Epidermal melanocyte (primary cell): ENCODE results near the gene PPAN.

Experiments used
- DNase-seq: peaks from one replicate; pipeline ENCODE4 v3.0.0; 2011; ENCODE audit warnings: low spot score; ENCODE audit not compliant: insufficient read length

Gene PPAN

DNA sequence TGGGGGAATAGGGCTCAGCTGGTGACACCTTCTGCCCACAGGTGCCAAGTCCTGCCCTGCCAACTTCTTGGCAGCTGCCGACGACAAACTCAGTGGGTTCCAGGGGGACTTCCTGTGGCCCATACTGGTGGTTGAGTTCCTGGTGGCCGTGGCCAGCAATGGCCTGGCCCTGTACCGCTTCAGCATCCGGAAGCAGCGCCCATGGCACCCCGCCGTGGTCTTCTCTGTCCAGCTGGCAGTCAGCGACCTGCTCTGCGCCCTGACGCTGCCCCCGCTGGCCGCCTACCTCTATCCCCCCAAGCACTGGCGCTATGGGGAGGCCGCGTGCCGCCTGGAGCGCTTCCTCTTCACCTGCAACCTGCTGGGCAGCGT is 7.4 kb downstream of the PPAN start:
- DNase-seq, result no peak

DNA sequence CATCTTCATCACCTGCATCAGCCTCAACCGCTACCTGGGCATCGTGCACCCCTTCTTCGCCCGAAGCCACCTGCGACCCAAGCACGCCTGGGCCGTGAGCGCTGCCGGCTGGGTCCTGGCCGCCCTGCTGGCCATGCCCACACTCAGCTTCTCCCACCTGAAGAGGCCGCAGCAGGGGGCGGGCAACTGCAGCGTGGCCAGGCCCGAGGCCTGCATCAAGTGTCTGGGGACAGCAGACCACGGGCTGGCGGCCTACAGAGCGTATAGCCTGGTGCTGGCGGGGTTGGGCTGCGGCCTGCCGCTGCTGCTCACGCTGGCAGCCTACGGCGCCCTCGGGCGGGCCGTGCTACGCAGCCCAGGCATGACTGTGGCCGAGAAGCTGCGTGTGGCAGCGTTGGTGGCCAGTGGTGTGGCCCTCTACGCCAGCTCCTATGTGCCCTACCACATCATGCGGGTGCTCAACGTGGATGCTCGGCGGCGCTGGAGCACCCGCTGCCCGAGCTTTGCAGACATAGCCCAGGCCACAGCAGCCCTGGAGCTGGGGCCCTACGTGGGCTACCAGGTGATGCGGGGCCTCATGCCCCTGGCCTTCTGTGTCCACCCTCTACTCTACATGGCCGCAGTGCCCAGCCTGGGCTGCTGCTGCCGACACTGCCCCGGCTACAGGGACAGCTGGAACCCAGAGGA is 7.9 kb downstream of the PPAN start:
- DNase-seq, result no peak

DNA sequence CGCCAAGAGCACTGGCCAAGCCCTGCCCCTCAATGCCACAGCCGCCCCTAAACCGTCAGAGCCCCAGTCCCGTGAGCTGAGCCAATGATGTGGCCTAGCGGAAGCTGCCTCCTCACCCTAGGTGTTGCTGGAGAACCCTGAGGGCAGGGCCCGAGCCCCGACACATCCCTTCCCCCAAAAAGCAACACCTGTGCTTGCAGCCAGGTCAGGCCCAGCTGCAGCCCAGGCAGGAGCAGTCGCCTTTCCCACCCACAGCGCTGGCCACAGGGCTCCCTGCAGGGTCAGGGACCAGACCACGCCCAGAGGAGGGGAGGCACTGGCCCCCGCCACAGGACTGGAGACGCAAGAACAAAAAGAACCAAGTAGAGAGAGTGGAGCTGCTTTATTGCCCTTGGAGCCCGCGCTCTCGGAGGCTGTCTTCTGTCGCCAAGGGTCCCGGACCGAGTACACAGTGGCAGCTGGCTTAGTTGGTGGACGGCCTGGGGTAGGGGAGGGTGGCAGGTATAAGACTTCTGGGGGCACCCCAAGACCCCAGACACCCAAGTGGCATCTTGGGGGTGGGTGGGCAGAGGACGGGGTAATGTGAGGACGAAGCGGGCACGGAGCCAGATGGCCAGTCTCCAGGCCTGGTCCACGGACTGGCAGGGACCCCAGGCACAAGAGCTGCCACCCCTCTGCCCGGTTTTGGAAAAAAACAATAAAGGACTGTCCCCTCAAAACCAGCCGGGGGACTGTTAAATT is 8.7 kb downstream of the PPAN start:
- no peak for DNase-seq

DNA sequence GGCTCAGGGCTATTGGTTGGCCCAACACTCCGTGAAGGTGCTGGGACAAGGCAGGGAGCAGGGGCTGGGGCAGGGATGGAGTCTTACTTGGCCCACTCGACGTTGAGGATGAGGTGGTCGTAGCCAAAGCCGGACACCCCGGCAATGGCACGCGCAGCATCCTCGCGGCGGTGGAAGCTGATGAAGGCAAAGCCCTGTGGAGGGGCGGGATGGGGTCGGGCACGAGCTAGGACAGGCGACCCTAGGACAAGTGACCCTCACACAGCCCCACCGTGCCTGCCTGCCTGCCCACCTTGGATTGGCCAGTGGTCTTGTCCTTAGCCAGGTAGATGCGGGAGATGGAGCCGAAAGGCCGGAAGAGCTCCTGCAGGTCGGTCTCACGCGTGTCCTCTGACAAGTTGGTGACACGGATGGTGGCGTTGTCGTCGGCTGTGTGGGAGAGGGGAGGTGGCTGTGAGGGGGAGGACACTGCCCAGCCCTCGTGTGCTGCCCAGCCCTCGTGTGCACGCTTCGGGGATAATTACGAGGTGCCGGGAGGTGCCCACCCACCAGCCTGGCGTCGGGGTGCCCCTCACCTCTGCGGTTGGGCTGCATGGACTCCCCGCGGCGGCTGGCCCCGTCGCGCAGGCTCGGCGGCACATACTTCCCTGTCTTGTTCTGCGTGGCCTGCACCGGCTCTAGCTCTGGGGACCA is 9.4 kb downstream of the PPAN start:
- no peak for DNase-seq

DNA sequence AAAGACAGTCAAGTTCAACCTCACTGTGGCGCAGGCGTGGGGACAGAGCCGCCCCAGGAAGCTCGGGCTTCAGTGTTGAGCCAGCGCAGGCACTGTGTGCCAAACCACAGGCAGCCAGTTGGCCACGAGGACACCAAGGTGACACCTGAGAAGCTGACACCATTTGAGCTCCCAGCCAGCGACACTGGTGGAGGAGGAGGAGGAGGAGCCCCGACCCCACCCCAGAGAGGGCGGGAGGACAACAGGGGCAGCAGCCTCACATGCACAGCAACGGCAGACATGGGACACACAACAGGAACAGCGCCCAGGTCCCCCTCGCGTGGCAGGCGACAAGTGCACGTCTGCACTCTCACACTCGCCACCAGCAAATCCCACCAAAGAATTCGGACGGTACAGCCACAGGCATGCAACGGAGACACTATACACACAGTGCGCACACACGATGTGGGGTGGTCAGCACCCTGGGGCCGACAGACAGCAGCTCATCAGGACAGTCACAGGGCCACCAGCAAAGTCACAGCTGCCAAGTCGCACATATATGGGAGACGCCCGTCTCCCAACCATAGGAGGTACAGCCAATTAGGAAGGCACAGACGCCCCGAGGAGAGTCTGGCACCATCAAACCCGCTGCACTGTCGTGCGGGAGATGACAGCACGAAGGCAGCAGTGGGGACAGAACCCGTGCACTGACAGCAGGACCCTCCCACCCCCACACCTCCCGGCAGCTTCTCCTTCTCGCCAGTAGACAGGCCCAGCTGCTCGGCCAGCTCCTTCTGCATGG is 10.1 kb downstream of the PPAN start:
- DNase-seq, result no peak

DNA sequence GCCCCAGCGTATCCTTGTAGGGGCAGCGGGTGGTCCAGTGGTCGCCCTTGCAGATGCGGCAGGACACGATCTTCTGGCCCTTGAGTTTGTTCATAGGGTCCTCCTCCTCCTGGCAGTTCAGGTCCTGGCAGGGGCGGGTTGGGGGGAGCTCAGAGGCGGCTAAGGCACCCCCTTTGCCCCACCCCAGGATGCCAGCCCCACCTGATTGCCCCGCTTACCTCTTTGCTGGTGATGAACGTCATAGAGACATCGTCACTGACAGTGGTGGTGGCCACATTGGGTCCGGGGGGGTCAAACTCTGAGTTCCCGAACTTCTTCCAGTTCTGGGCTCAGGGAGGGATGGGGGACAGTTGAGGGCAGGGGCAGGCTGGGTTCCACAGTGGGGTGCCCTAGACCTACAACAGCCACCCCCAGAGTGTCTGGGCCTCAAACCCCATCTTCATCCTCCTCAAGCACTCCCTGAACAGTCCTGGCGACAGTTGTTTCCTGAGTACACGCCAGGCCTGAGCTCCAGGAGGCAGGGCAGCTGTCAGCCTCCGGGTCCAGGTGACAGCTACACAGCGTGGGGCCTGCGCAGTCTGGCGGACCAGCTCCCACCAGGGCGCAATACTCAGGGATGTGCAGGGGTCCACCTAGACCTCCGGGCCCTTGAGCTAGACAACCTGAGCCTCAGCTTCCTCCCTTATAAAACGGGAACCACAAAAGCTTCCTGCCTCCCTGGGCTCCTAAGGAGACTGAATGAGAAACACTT is 10.9 kb downstream of the PPAN start:
- DNase-seq, result no peak

DNA sequence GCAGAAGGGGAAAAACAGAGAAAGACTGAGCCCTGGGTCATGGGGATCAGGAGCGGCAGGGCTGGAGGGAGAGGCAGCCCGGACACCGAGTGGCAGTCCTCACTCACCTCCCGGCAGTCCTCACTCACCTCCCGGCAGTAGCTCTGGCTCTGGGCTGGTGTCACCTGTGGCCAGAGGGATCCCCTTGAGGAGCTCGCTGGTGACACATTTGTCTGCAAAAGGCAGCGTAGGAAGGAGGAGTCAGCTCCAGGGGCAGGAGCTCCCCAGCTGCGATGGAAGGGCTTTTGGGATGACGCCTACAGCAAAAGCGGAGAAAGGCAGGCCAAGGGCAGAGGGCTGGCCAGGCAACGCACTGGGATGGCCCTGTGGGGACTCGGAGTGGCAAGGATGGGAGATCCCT is 12.8 kb downstream of the PPAN start:
- DNase-seq, result no peak

DNA sequence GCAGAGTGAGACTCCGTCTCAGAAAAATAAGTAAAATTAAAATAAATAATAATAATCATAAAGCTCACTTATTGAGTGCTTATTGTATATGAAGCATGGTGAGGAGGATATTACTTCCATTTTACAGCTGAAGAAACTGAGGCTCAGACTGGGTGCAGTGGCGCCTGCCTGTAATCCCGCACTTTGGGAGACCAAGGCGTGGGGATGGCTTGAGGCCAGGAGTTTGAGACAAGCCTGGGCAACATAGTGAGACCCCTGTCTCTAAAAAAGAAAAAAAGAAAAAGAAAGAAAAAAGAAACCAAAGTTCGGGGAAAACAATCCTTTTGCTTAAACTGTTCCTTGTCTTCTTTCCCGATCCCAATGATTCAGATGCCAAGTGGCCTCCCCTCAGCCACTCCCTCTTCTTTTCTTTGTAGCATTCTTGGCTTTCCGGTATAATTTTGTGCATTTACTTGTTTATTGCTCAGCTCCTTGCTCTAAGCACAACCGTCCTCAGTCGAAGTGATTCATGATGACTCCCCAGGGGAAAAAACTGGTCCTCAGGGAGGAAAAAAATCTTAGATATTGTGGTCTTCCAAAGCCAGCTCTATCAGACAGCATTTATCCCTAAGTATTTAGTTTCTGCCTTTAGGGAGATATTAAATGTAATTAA is 14.5 kb downstream of the PPAN start:
- DNase-seq, result no peak

DNA sequence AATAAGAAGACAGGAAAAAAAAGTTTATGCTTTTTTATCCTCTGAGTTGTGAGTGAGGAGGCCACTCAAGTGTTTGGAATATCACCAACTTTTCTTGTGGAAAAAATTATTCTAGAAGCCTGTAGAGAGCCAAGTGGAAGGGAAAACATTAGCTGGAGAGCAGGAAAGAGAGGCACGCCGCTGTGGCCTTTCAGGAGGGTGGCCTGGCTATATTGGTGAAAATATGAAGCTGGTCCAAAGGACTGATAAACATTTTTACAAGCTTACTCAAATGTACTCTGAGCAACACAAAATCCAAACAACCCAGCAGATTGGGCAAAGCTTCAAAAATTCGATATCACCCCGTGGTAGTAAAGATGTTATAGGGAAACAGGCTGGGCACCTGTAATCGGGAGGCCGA is 15.9 kb downstream of the PPAN start:
- DNase-seq, result no peak

DNA sequence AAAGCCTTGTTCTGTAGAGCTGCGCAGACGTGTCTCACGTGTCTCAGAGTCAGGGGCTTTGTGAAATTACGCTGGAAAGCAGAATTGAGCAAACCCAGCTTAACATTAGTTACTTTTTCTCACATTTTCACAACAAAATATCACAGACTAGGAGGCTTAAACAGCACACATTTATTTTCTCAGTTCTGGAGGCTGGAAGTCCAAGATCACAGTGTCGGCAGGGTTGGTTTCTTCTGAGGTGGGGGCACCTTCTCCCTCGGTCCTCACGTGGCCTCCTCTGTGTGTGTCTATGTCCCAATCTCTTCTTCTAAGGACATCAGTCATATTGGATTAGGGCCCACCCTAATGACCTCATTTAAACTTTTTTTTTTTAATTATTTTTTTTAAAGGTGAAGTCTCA is 18.3 kb downstream of the PPAN start:
- no peak for DNase-seq

DNA sequence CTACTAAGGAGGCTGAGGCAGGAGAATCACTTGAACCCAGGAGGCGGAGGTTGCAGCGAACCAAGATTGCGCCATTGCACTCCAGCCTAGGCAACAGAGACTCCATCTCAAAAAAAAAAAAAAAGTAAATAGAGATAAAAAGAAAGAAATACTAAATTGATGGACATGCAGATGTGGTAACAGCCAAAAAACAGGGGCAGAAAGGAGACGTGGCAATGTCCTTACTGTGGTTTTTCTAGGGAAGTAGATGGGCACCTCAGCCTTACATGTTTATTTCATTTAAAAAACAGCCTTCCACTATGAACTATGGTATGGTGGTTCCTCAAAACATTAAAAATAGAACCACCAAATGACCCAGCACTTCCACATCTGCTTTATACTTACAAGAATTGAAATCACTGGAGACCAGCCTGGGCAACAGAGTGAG is 20.1 kb downstream of the PPAN start:
- DNase-seq, result no peak

DNA sequence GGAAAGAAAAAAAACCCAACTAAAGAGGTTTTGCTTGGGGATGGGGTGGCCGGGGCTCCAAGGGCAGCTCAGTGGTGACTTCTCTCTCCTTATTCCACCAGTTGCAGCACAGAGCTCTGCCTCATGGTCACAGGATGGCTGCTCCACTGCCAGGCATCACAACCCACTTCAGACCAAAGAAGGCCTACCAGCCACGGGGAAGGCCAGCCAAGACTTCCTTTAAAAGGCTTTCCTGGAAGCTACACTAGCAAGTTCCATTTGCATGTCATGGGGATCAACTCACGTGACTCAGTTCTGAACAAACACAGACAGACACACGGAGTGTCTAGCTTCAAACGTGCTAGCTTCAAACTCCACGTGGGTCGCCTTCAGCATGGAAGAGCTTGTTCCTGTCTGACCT is 26.7 kb downstream of the PPAN start:
- DNase-seq, result no peak

DNA sequence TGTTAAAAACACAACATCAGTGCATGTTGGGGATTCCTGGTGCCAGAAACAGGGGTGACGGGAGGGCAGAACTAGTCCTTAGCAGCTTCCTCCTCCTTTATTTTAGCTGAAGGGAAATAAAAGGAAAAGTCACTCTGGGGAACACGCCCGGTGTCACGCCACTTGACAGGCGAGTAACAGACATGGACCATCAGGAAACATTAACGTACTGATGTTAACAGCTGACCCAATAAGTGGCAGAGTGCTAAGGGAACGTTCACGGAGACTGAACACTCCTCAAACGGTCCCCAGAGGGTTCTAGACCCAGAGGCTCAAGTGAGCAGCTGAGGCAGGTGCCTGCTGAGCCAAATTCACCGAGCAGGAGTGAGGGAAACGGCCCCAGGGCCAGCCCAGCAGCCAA is 27.4 kb downstream of the PPAN start:
- DNase-seq, result no peak

DNA sequence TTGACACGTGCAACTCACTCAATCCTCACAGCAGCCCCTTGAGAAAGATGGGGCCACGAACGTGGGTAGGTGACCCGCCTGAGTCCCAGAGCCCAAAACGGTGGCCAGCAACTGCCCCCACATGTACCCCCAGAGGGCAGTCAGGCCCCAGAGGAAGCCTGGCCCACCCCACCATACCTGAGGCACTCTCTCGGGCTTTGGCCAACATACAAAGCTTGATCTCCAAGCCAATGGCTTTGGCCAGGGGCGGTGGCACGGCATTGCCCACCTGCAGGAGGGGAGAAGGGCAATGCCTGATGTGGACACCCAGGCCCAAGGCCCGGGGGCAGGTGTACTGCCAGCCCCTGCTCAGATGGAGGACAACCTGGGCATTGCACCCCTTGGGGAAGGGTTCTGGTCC is 27.9 kb downstream of the PPAN start:
- DNase-seq, result no peak

DNA sequence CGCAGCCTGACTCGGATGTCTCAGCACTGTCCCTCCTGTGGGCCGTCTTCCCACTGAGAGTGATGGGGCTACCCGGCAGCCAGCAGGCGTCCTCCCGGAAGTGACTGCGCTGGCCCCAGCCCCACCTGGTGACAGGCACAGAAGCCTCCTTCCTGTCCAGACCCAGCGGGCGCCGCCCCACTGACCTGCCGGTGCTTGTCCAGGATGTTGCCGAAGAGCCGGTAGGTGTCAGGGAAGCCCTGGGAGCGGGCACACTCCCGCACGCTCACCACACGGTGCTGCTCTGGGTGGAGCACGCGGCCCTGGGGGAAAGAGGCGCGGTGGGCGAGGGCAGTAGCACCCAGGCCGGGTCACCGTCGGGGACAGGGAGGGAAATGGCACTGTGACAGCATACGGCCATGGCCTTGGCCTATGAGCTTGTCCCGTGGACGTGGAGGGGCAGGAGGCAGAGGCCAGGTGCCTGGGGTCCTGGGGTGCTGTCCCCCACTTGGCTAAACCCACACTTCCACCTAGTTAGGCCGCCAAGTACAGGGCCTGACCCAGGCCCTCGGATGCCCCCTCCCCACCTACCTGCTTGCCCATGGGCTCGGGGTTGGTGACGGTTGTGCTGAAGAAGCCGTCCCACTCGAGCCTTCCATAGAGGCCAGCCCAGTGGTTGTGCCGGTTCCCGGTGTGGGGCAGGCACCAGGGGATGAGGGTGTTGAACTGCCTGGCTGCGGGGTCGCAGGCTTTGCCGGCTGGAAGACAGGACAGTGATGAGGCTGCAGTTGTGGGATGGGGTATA is 29.6 kb downstream of the PPAN start:
- DNase-seq, result no peak

DNA sequence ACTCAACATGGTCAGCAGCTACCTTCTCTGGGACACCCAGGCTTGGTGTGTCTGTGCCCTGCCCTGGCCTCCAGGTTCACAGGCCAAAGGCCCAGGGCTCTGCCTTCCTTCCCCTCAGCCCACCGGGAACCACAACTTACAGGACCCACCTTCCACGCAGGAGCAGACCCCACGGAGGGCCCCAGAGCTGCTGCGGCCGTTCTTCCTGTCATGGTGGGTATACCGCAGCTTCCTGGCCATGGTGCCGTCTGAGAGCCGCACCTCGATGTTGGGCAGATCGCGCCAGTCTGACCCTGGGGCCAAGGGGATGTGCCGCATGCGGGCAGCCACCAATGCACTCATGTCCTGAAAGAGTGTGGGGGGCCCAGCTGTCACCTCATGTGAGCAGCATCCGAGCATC is 30.8 kb downstream of the PPAN start:
- DNase-seq, result no peak

DNA sequence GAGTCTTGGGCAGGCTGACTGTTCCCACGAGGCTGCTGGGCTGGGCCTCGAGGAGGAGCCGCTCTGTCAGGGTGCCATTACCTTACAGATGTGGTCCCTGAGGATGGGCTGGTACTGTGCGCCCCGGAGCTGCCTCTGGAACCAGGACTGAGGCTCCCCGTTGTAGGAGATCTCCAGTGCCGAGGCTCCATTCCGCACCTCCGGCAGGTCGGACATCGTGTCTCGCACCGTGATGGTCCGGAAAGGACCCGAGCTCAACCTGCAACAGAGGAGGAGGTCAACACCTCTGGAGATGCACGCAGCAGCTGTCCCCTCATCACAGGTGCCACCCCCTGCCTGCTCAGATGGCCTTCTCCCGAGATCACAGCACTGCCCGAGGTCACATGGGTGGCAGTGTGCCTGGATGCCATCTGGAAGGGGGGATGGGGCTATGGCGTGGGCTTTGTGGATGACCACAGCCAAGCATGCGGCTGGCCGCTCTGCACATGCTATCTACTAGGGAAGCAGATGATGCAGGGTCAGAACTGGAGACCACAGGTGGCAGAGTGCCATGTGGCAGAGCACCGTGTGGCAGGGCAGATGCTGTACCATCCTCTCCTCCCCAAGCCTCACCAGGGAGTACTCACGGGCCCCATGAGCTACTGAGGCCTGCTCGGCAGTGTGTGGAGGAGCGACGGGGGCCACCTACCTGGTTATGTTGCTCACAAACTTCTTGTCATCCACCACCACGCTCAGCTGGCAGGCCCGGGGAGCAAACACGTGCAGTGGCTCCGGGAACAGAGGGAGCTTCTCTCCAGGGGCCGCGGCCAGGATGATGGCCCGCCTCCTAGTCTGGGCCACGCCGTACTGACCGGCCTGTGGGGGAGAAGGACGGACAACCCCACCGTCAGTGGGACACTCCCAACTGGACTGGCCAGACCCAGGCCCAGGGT is 31.9 kb downstream of the PPAN start:
- no peak for DNase-seq

DNA sequence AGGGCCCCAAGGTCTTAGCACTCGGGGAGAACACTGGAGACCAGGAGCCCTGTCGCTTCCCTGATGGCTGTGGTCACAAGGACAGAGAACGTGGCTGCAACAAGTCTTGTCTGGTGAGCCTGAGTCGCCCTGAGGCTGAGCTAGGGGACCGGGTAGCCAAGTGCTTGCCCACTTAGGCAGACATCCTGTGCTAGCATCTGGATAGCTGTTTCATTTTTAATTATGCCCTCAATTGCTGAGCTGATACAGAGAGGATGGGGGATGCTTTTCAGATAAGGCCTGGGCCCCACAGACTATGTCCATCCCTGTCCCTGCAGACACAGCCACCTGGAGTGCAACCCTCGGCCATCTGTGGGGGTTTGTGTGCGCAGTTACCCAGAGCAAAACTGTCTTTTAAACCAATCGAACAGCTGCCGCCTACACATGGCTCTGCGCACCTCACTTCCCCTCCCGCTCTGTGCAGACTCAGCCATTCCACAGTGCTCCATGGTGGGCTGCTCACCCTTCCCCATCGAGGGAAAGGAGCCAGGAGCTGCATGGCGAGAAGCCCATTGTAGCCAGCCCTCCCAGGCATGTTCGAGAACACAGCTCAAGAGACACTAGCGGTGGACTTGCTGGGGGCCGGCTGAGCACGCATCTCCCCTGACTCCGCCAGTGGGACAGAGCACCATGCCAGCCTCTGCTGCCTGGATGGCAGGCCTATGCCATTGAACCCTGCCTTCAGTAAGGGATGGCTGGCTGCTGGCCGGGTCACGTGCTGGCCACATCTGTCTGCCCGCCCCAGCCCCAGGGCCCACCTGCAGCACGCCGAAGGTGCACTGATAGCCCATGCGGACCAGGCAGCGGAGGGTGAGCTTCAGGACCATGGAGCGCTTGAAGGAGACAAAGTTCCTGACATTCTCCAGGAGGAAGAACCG is 33.0 kb downstream of the PPAN start:
- DNase-seq, result no peak
